ENCODE data around the gene KLHDC7A.

Gene KLHDC7A

DNA sequence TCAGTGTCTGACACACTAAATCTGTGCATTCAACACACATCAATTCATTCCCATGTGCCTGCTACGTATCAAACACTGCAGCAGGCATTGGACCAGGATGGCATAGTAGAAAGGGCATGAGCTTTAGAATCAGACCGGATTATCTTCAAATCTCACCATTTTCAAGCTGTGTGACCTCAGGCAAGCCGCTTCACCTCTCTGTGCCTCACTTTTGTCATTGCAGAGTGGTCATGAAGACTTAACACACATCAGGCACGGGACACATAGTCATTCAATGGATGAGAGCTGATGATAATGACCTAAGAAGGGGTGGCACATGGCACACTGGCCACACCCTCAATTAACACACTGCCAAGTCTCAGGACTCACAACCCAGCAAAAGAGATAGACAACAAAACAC lies 46.8 kb downstream of the KLHDC7A start:
- TF ChIP-seq, protein P1, sequence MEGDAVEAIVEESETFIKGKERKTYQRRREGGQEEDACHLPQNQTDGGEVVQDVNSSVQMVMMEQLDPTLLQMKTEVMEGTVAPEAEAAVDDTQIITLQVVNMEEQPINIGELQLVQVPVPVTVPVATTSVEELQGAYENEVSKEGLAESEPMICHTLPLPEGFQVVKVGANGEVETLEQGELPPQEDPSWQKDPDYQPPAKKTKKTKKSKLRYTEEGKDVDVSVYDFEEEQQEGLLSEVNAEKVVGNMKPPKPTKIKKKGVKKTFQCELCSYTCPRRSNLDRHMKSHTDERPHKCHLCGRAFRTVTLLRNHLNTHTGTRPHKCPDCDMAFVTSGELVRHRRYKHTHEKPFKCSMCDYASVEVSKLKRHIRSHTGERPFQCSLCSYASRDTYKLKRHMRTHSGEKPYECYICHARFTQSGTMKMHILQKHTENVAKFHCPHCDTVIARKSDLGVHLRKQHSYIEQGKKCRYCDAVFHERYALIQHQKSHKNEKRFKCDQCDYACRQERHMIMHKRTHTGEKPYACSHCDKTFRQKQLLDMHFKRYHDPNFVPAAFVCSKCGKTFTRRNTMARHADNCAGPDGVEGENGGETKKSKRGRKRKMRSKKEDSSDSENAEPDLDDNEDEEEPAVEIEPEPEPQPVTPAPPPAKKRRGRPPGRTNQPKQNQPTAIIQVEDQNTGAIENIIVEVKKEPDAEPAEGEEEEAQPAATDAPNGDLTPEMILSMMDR (IDR thresholded peaks at IDR 0.05) = no peak
- no peak for TF ChIP-seq ZFX (IDR thresholded peaks at IDR 0.05; ENCODE audit: borderline replicate concordance)
- no peak overlapping the region for H3K27ac ChIP-seq

DNA sequence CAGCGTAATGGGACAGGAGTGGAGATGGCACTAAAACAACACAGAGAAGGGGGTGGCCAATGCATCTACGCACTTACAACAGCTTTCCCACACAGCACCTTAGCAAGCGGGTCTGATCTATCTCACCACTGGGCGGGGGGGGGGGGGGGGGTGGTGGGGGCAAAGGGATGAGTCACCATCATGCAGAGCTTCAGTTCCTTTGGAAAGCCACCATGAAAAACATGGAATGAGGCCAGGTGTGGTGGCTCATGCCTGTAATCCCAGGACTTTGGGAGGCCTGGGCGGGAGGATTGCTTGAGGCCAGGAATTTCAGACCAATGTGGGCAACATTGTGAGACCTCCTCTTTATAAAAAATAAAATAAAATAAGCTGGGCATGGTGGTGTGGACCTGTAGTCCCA lies 47.2 kb downstream of the KLHDC7A start:
- H3K27ac ChIP-seq = no peak overlapping the region

DNA sequence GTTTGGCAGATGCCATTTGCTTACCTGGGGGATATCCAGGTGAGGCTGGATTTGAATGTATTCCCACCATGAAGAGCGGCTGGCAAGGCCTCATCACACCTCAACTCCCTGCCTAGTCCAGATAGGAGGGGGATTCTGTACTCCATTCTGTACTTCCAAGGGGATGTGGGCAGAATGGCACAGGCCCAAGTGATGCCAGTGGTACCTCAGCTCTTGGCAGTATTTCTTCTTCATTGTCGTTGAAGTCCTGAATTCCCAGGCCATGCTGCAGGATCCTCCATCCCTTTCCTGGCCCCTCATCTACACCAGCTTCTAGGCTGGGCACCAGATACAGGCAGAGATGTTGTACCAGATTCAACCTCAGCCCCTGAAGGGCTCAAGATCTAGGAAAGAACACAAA lies 47.9 kb downstream of the KLHDC7A start:
- no peak for TF ChIP-seq ZFX (IDR thresholded peaks at IDR 0.05; ENCODE audit: borderline replicate concordance)
- TF ChIP-seq, protein P1 (IDR thresholded peaks at IDR 0.05) = no peak
- no peak overlapping the region for H3K27ac ChIP-seq

More for the DNA sequence above, 47.2 kb downstream of the KLHDC7A start:
- no peak for TF ChIP-seq ZFX (IDR thresholded peaks at IDR 0.05; ENCODE audit: borderline replicate concordance)
- TF ChIP-seq, protein P1 (IDR thresholded peaks at IDR 0.05) = no peak

DNA sequence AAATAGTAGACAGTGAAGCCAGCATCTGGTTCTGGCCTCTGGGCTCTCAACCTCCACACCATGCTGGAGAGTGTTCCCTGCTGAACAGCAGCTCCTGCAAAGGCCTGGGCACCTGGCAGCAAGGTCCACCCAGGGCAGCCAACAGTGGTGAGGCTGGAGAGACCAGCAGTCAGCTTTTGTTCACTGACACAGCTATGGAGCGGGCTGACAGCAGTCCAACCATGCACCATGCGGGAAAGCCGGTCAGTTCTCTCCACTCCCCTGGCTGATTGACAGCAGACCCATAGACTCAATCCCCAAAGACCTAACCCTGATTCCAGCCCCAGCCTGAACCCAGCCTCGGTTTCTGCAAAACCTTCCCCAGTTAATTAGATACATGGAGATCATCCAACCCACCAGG lies 49.0 kb downstream of the KLHDC7A start:
- TF ChIP-seq, protein P1 (IDR thresholded peaks at IDR 0.05) = no peak
- TF ChIP-seq ZFX (IDR thresholded peaks at IDR 0.05; ENCODE audit: borderline replicate concordance) = no peak
- H3K27ac ChIP-seq = no peak overlapping the region

DNA sequence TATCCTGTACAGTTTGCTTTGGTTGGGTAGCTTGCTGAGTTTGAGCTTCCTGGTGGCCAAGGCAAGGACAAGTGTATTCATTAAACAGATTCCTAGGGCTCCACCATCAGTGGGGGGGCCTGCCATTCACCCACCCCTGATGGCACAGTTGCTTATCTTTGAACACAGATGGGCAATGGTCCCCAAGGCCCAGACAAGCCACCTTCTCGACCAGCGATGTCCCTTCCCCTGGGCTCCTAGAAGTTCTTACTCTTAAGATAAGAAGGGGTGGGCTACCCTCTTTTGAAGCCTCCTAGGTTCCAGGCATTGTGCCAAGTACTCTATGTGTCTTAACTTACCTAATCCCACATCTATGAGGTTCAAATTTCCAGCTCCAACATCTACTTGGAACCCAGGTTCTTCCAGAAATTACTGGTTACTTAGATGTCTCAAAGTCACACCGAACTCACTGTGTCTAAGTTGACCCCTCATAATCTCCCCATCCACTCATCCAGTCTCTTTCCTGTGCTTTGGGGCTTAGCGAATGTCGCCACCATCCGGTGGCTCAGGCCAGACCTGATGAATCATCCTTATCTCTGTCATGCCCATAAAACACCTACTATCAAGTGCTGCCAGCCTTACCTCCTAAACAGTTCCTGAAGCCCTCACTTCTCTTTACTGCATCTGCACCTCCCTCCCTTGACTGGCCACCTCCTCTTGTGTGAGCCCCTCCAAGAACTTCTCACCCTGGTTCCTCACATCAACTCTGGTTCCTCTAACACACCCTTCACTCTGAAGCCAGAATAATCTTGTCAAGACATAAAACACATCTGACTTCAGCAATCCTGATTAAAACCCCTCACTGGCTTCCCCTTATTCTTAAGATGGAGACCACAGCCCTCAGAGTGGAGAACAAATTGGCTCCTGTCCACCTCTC lies 50.1 kb downstream of the KLHDC7A start:
- no peak overlapping the region for H3K27ac ChIP-seq
- TF ChIP-seq, protein P1 (IDR thresholded peaks at IDR 0.05) = peak; percentile 49
- TF ChIP-seq ZFX (IDR thresholded peaks at IDR 0.05; ENCODE audit: borderline replicate concordance) = no peak

DNA sequence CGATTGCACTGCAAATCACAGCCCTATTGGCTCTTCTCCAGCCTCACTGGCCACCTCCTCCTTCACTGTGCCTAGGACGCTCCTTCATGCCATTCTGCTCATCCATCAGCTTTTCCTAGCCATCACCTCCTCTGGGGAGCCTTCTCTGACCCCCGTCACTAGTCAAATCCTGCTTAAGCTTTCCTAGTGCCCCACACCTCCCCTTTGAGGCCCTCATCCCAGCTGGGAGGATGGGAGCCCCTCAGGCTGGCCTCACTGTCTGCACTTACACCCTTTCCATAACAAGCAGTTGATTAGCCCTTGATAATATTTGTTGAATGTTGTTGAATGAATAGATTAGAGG lies 50.7 kb downstream of the KLHDC7A start:
- no peak overlapping the region for H3K27ac ChIP-seq
- TF ChIP-seq ZFX (IDR thresholded peaks at IDR 0.05; ENCODE audit: borderline replicate concordance) = no peak
- TF ChIP-seq, protein P1 (IDR thresholded peaks at IDR 0.05) = no peak

DNA sequence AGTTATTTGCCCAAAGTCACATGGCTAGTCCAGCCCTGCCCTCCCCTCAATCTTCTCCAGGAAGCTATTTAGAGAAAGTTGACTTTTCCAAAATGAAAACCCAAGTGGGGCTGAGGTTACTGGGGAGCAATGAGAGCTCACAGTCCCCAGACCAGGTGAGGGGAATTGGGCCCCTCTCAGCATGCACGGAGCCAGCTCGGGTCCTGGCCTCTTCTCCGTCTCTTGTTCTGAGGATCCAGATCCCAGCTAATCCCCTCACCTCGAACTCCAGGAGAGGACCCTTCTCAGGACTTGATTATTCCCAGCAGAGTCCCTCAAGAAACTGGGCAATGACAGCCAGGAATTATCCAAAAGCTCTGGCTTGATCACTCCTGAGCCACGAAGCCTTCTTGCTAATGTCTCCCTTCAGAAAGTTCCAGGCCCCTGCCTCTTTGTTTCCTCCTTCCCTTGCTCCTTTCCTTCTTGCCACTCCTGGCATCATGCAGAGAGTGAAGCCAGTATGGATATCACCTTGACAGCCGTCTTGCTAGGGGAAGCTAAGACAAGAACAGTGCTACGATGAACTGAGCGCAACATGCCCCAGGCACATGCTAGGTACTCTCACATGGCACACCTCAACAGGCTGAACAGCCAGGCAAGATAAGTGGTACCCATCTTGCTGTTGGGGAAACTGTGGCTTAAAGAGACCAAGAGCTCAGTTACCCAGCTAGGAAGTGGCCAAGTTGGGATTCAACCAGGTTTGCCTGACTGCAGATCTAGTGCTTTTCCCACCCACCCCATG lies 51.9 kb downstream of the KLHDC7A start:
- H3K27ac ChIP-seq = no peak overlapping the region
- TF ChIP-seq, protein P1 (IDR thresholded peaks at IDR 0.05) = no peak
- TF ChIP-seq ZFX (IDR thresholded peaks at IDR 0.05; ENCODE audit: borderline replicate concordance) = no peak

Data from 22Rv1 (cell line).